GM10266 (cell line): Measurements from ENCODE around the gene TXNDC8.
"Not testable (repeated sequence)": the region's sequence is repeated elsewhere in the genome, so short reads cannot be mapped to it uniquely, and the experiment has no call there.

ENCODE experiments used
- DNase-seq: peaks from one replicate; pipeline ENCODE4 v3.0.0; 2012; ENCODE audit errors: extremely low spot score
- CTCF ChIP-seq: IDR thresholded peaks from 2 replicates; pipeline ENCODE4 v1.5.1; 2012; ENCODE audit warnings: mild to moderate bottlenecking, low read depth; ENCODE audit not compliant: control insufficient read depth, insufficient read depth; ENCODE audit errors: missing control alignments

The TXNDC8 gene

GRCh38 chr9:110337727-110338126 is at the start of gene TXNDC8:
TSS of gene TXNDC8 (minus strand) at chr9:110337863.
- no peak for TF ChIP-seq CTCF

DNA sequence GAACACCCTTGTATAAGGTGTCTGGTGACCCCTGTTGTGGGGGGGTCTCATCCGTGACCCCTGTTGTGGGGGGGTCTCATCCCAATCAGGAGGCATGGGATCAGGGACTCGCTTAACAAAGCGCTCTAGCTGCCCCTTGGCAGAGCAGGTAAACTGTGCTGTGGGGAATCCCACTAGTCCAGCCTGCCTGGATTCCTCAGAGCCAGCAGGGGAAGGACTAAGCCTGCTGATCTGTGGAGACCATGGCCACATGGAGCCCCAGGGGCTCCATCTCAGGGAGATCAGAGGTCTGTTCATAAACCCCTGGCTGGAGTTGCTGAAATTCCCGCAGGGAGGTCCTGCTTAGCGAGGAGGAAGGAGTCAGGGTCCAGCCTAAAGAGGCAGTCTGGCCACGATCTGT is 45.8 kb upstream of the TXNDC8 start:
- no peak for TF ChIP-seq CTCF
- no peak for DNase-seq

More at GRCh38 chr9:110337727-110338126, at the start of gene TXNDC8:
- DNase-seq, result no peak

GRCh38 chr9:110382731-110383130 is 45.1 kb upstream of the TXNDC8 start:
- no peak for TF ChIP-seq CTCF
- DNase-seq, result no peak

- no peak for DNase-seq
- no peak for TF ChIP-seq CTCF
These were observed 33.8 kb upstream of the TXNDC8 start for GRCh38 chr9:110371411-110372007.

DNA sequence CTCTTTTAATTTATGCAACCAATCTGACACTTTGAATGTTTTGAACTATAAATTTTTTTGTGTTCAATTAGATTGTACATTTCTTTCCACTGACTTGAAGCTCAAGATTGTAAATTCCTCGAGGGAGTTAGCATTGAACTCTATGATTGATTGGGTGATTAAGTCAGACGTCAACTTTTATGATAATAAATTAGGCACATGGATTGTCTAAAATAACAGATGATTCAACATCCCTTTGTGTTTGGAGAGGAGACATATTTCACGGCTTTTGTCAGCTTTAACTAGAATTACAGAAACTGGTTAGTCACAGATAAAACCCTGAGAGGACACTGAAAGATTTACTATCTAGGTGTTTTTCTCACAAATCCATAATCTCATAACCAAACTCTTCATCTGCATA is 32.7 kb upstream of the TXNDC8 start:
- no peak for DNase-seq
- TF ChIP-seq CTCF, result no peak

- TF ChIP-seq CTCF, result no peak
- no peak for DNase-seq
These were observed 26.8 kb upstream of the TXNDC8 start for GRCh38 chr9:110364451-110364850.

GRCh38 chr9:110358992-110359391 is 21.3 kb upstream of the TXNDC8 start:
- not testable (repeated sequence) for DNase-seq

- no peak for DNase-seq
- no peak for TF ChIP-seq CTCF
These were observed 19.8 kb upstream of the TXNDC8 start for GRCh38 chr9:110357505-110357904.
